Measurements from ENCODE around the gene GSX2.

- TF ChIP-seq FOXA1 (IDR thresholded peaks at IDR 0.05) (no peak), SUZ12 (IDR thresholded peaks at IDR 0.05) (no peak), ELF4 (IDR thresholded peaks at IDR 0.05) (no peak), ARNT (IDR thresholded peaks at IDR 0.05) (no peak), CTBP1 (IDR thresholded peaks at IDR 0.05; ENCODE audit: borderline replicate concordance) (no peak), BHLHE40 (IDR thresholded peaks at IDR 0.05; ENCODE audit: borderline replicate concordance) (no peak), NFRKB (IDR thresholded peaks at IDR 0.05) (no peak), ZNF384 (IDR thresholded peaks at IDR 0.05) (no peak), TARDBP (IDR thresholded peaks at IDR 0.05) (no peak), HDGF (IDR thresholded peaks at IDR 0.05; ENCODE audit: borderline replicate concordance) (no peak), FOXK2 (IDR thresholded peaks at IDR 0.05) (no peak), LEF1 (IDR thresholded peaks at IDR 0.05; ENCODE audit: borderline replicate concordance) (no peak), SP1 (IDR thresholded peaks at IDR 0.05) (no peak)
- TF ChIP-seq, protein P1, sequence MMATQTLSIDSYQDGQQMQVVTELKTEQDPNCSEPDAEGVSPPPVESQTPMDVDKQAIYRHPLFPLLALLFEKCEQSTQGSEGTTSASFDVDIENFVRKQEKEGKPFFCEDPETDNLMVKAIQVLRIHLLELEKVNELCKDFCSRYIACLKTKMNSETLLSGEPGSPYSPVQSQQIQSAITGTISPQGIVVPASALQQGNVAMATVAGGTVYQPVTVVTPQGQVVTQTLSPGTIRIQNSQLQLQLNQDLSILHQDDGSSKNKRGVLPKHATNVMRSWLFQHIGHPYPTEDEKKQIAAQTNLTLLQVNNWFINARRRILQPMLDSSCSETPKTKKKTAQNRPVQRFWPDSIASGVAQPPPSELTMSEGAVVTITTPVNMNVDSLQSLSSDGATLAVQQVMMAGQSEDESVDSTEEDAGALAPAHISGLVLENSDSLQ (IDR thresholded peaks at IDR 0.05), result peak; percentile 37; the same call in 1 of the 2 replicates
These were observed 17.8 kb upstream of the GSX2 start for GRCh38 chr4:54082168-54082567.

Measured in HEK293T (cell line).